HepG2 (cell line): ENCODE results near the gene MAN1C1.

Source experiments
- CTCF ChIP-seq: sonication (generic); formaldehyde crosslinking; IDR thresholded peaks from 2 replicates; pipeline ENCODE4 v1.5.0; 2020; ENCODE audit warnings: mild to moderate bottlenecking, missing genetic modification reagents, moderate library complexity
- EZH2 ChIP-seq: conservative IDR thresholded peaks from 2 replicates; pipeline ENCODE4 v1.6.1; 2012; ENCODE audit warnings: mild to moderate bottlenecking, low read depth, low read length, moderate library complexity
- FIP1L1 ChIP-seq: fragments of 200-400 bp; formaldehyde crosslinking; IDR thresholded peaks from 2 replicates; pipeline ENCODE4 v1.6.1; 2018; ENCODE audit warnings: low read depth, mild to moderate bottlenecking, low read length, moderate library complexity, borderline replicate concordance; ENCODE audit not compliant: insufficient read depth
- FOXK2 ChIP-seq: fragments of 450-650 bp; IDR thresholded peaks from 2 replicates; pipeline ENCODE4 v1.6.1; 2016
- GPBP1L1 ChIP-seq: sonication (generic); formaldehyde crosslinking; IDR thresholded peaks from 2 replicates; pipeline ENCODE4 v1.5.0; 2020; ENCODE audit warnings: mild to moderate bottlenecking, missing genetic modification reagents
- HNRNPK ChIP-seq: fragments of 200-400 bp; formaldehyde crosslinking; IDR thresholded peaks from 2 replicates; pipeline ENCODE4 v1.6.1; 2018; ENCODE audit warnings: low read length, low read depth, moderate library complexity, mild to moderate bottlenecking; ENCODE audit not compliant: poor library complexity, severe bottlenecking
- KLF13 ChIP-seq: sonication (generic); formaldehyde crosslinking; IDR thresholded peaks from 2 replicates; pipeline ENCODE4 v1.4.0; 2020; ENCODE audit warnings: mild to moderate bottlenecking, missing genetic modification reagents
- SMARCE1 ChIP-seq: fragments of 450-650 bp; IDR thresholded peaks from 2 replicates; pipeline ENCODE4 v1.6.1; 2017; ENCODE audit warnings: borderline replicate concordance
- XRCC5 ChIP-seq: fragments of 200-400 bp; formaldehyde crosslinking; optimal IDR thresholded peaks from 2 replicates; pipeline ENCODE3; 2017; ENCODE audit warnings: mild to moderate bottlenecking, low read length

DNA sequence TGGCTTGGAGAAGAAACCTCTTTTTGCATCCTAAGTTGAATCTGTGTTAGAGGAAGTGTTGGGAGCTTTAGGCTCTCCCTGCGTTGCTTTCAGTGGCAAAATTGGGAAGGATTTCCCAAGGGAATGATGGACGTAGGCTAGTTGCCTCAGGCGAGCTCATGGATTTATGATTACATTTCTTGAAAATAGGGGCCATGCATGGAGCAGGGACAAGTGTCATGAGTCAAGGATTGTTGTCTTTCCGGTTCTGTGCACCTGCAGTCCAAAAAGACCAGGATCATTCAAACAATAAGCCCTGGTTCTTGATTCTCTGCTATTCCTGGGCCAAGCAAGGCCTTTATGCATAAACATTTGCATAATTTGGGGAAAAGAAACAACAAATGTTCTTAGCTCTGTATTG is 7.1 kb downstream of the MAN1C1 start:
- TF ChIP-seq CTCF (CRISPR knock-in tag) (no peak), HNRNPK (no peak), KLF13 (CRISPR knock-in tag) (no peak), XRCC5 (no peak), GPBP1L1 (no peak), SMARCE1 (no peak), FIP1L1 (no peak), EZH2 (no peak), FOXK2 (no peak)
